DMS153 (cell line): ENCODE data around the gene CTSZ.

Experiments
- DNase-seq: peaks from one replicate; lab custom pipeline; 2025; lab: John Stamatoyannopoulos, UW

CTSZ gene

GRCh38 chr20:59031564-59032022 is 24.5 kb upstream of the CTSZ start:
- DNase-seq = no peak

GRCh38 chr20:59030911-59031563 is 24.0 kb upstream of the CTSZ start:
- DNase-seq = no peak

DNA sequence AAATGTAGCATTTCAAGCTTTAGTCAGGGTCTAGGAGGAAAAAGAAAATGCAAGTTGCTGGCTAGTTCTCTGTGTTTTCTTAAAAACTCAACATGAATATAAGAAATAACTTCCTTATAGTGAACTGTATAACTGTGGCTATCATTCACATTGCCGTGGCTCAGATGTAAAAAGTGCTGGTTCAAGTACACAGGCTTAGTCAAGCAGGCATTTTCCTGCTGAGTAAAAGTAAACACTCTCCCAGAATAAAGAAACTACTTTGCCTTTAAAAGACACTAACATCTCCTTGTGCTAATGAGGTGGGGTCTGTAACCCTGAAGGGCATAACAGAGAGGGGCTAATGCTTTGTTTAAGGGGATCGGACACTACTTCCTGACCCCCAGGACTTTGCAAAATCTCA is 21.8 kb upstream of the CTSZ start:
- DNase-seq = no peak

- DNase-seq = no peak
Observed at GRCh38 chr20:59027741-59028320, 20.8 kb upstream of the CTSZ start.

DNA sequence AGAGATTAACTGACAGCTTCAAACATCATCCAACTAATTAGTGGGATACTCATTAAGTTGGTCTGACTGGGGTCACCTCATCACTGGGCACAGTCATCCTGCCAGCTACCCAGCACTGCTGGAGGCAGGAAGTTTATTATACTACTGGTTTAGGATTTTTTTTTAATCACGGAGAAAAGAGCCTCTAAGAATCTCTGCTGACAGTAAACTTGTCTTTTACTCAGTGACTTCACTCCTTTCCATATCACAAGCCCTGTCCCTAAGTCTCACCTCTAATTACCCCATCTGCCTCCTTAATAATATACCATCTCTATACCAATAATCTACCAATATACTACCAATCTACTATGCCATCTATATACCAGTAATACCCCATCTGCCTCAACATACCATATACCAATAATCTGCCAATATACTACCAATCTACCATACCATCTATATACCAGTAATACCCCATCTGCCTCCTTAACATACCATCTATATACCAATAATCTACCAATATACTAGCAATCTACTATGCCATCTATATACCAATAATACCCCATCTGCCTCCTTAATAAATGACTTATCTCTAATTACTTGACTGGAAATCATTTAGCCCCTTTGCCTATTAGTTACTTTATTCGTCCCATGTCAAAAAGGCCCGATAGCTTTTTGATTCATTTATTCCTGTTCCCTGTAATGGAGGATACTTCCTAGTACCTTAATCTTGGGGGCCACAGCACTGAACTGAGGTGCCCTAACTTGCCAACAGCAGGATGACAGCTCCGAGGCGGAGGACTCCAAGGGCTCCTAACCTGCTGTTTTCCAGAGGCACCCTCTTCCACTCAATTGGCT is 20.1 kb upstream of the CTSZ start:
- no peak for DNase-seq

- no peak for DNase-seq
Observed at GRCh38 chr20:59025511-59025910, 18.5 kb upstream of the CTSZ start.

- DNase-seq = no peak
Observed at GRCh38 chr20:59025086-59025485, 18.0 kb upstream of the CTSZ start.

- DNase-seq = no peak
Observed at GRCh38 chr20:59024111-59024530, 17.1 kb upstream of the CTSZ start.

- DNase-seq = no peak
Observed at GRCh38 chr20:59023616-59024015, 16.6 kb upstream of the CTSZ start.

GRCh38 chr20:59022754-59023153 is 15.7 kb upstream of the CTSZ start:
- no peak for DNase-seq

GRCh38 chr20:59020938-59021551 is 14.0 kb upstream of the CTSZ start:
- no peak for DNase-seq

GRCh38 chr20:59019217-59019616 is 12.2 kb upstream of the CTSZ start, which contains the start of gene TUBB1:
TUBB1 (plus strand) TSS chr20:59019429; CDS start chr20:59019523, 94 bp downstream.
- DNase-seq = no peak

- DNase-seq = no peak
Observed at GRCh38 chr20:59018817-59019216, 11.8 kb upstream of the CTSZ start.

DNA sequence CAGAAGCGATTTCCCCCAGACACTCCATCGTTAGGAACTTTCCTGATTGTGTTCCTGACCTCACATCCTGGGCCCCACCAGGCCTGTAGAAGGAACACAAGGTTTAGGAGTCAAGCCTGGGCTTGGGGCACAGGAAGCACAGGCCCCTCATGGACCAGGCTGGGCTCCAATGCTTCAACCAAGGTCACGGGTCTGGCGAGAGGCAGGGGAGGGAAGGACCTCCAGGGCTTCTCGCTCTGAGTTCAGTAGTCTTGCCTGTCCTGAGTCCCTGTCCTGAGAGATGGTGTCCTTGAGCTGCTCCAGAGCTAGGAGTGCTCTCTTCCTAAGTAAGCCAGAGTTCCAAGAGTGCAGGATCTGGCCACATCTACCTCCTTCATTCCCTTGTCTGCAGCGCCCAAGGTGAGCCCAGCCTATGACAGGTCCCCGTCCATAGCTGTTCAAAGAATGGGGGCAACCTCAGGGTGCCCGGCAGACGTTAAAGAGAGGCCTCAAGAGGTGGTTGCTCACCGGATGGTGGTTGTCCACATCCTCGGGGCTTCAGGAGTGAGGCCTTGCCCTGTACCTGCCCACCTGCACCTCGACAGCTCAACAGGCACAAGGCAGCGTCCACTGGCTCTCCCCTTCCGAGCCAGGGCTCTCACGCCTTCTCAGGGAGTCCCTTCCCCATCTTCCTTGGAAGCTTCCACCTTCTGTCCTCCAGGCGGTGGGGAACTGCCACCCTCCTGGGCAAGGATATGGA is 10.6 kb upstream of the CTSZ start:
- DNase-seq = no peak

DNA sequence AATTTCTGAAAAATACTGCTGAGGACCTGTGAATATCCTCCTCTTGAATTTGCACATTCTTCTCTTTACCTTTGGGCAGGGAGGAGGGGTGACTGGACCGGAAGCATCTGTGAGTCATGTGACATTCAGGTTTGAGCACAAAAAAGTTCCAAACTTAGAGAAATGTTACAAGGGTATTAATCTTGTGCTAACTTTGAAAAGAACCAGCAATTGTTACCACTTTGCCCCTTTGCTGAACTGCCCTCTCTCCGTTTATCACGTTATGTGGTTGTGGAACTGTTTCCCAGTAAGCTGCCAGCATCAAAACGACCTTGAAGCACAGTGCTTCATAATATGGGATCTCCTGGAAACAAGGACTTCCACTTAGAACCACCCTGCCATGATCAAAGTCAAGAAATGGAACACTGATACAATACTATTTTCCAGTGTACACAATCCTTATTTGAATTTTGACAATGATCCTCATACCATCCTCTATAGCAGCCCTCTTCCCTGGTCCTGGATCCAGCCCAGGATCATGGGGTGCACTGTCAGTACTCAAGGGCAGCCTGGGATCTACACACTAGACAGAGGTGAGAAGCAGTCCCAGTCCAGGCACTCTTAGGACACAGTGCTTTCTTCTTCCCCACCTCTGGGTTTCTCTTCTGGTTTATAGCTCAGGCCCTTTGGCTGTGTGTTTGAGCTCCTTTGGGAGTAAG is 9.9 kb upstream of the CTSZ start:
- DNase-seq = no peak

DNA sequence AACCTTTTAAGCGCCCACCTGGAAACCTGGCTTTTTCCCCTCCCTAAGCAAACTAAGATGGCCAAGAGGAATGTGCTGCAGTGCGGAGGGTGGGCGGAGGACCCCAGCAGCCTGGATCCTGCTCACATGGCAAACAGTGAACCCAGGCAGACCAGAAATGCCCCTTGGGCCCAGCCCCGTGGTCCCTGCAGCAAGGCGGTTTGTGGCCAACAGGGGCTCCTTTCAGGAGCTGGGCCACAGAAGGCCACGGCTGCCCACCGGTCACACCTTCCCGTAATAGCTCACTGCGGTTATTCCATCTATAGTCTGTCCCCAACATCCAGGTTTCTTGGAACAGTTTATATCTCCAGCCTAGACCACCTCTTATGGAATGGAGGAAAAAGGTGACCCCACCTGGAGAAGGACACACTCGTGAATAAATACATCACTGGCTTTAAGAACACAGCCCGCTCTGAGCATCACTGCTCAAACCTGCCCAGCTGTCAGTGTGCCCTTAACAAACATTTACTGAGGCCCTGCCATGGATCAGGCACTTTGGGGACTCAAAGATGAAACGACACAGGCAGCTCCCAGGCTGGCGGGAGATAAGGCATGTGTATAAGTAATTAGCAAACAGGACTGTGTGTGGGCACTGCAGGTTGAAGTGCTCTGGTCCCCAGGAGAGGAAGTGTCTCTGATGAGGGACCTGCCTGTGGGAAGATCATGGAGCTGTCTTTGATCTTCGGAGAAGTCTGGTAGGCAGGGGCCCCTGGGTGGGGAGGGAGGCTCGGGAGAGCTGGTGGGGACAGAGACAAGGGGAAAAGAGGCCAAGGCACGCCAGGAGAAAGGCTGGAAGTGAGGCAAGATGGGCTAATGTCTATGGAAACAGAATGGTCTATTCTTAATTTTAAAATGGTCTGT is 9.0 kb upstream of the CTSZ start:
- no peak for DNase-seq

DNA sequence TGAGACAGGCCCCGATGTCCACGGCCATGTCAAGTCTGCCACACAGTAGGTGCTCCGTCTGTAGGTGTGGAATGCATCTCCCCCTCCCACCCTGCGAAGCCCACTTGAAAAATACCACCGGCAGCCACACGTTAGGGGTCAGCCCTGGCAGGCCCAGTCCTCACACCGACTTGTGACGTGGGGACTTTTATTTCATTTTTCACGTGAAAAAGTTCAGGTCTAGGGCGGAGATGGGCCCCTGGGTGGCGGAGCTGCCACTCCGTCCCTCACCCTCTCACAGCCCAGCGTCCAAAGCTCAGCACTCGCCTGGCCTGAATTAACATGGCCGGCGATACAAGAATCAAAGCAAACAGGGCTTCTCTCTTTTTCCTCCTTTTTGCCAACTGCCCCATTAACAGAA is 8.4 kb upstream of the CTSZ start:
- no peak for DNase-seq

DNA sequence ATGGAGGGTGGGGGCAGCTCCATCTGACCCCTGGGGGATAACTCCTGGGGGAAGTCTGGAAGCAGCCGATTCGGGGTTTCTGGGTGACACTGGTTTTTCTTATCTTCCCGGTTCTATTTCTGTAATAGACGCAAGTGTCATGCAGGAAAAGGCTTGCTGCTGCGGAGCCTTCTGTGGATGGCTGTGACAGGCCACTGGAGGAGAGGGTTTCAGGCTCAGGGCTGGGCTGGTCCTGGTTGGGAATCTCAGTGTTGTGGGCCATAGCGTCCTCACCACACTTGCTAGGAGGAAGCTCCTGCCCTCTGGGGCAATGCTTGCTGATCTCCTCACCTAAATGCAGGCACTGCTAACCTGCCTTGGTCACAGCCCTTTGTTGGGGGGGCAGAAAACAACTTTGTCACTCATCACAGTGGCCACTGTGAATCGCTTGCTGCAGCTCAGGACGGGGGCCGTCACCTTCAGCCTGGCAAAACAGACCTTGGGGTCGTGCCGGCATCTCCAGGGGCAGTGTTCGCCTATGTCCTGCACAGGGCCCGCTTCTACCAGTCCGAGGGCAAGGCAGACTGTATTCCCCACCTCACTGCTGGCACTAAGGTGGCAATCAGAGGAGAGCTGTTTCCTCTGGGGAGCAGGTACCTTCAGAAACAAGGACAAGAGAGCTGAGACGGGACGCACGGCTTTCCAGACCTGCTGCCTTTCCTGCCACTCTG is 7.8 kb upstream of the CTSZ start:
- no peak for DNase-seq

- no peak for DNase-seq
Observed at GRCh38 chr20:59013959-59014608, 7.0 kb upstream of the CTSZ start.
